H7 (cell line): ENCODE results near the gene DEFB112. TPM values are rescaled to one million over a fixed set of nuclear protein-coding genes. Genes with fewer than 3 reads are reported as not detected.
A peak's percentile ranks its signal among the peaks of the same experiment; 100 is the strongest.

Source experiments
- DNase-seq: peaks from one replicate; pipeline ENCODE4 v3.0.0; 2012
- H3K27me3 ChIP-seq: 2 replicates; pipeline ENCODE4 v1.6.0; 2011; ENCODE audit warnings: mild to moderate bottlenecking, low read length; ENCODE audit not compliant: control insufficient read depth, insufficient read depth
- H3K36me3 ChIP-seq: replicated peaks from 2 replicates; pipeline ENCODE4 v1.5.1; 2011; ENCODE audit warnings: low read length; ENCODE audit not compliant: control insufficient read depth, insufficient read depth
- H3K4me3 ChIP-seq: 2 replicates; pipeline ENCODE4 v1.5.1; 2011; ENCODE audit warnings: low read depth, mild to moderate bottlenecking, control low read depth, low read length, moderate library complexity; ENCODE audit not compliant: insufficient read depth
- total RNA-seq: library from RNA; depleted of rRNA; stranded (reverse); fragments of >200 nt; shearing (Covaris generic); gene quantifications from 2 replicates; pipeline ENCODE4 v1.2.3, GENCODE V29; 2014; rRNA removed

The DEFB112 gene, protein sequence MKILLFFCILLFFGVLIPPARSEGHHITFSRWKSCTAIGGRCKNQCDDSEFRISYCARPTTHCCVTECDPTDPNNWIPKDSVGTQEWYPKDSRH
- not detected in 2 replicates for total RNA-seq

DNA sequence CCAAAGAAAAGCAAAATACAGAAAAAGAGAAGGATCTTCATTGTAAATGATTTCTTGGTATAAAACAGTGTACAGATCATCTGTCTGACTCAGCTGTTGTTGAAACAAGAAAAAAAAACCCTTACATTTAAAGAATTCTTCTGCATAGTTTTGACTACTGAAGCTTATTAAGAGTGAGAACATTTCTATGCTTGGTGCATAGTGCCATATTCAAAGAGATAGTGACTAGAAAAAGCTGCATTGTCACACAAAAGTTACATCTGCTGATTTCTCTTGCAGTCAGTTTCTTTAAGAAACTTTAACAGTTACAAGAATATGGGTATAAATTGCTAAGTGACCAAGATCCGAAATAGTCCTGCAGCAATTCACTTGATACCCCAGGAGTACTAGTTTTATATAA, at the start of gene DEFB112:
TSS of gene DEFB112 (minus strand) at position 101 of the 400 bp plus-strand sequence. CDS start at position 41, 60 bp downstream.
- no peak for DNase-seq
- Histone ChIP-seq H3K4me3 (no peak within 1 kb of the TSS), H3K36me3 (no peaks in the 10 kb centered on the region), H3K27me3 (no peaks in the 10 kb centered on the region)

DNA sequence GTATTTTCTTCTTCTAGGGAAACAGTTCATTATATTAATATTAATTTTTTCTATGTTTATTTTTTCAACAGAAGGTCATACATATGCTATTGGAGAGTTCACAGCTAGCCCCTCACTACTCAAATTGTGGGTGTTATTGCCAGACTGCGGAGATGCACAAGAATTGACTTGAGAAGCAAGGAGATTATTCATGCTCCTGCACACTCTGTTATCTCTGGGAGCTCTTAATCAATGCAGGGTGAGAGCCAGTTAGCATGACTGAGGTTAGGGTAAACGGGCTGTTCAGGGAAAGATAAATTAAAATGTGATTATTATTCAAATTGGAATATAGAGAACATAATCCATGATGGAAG, 48.9 kb upstream of the DEFB112 start:
- H3K4me3 ChIP-seq, result no peak overlapping the region
- no peaks in the 10 kb centered on the region for H3K36me3 ChIP-seq
- no peaks in the 10 kb centered on the region for H3K27me3 ChIP-seq
- no peak for DNase-seq

DNA sequence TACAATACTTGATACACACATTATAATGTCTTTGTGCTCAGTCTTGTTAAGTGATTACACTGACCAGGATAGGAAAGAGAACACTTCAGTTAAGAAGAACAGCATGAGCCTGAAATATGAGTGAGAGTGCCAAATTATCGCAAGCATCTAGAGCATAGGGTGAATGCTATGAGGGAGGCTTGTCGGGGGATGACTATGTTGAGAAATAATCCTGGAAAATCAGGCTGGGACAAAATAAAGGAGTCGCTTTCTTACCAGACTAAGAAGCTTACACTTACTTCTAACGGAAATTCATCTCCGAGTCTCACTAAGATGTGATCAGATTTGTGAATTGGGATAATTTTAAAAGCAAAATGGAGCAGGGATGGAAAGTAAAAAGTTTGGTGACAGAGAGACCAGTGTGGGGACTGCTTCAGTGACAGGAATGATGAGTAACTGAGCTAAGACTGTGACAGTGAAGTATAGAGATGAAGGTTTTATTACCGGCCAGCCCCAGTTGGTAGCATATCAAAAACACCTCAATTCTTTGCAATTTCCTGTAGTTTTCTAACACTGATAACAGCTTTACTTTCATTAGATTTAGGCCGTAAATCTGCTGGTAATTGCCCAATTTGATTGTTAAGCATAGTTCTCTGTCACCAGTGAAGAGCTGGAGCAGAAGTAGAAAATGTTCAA, 48.4 kb upstream of the DEFB112 start:
- DNase-seq, result no peak
- H3K27me3 ChIP-seq, result no peaks in the 10 kb centered on the region
- H3K4me3 ChIP-seq, result no peak overlapping the region
- H3K36me3 ChIP-seq, result no peaks in the 10 kb centered on the region

DNA sequence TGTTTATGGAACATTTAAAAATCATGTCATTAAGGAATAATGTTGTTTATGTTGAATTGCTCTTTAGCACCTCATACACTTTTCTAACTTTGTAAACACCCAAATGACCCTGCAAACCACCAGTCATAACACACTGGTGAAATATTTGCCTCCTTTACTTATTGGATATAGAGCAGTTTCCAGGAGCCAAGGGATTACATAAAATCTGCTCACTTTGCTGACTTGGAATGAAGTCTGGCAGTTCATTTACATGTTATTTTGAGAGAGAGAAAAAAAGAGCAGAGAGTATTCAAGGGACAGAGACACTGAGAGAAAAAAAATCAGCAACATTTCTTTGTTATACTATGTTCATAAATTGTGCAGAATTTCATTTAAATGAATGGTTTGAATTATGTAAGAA, 46.6 kb upstream of the DEFB112 start:
- DNase-seq, result no peak
- H3K36me3 ChIP-seq, result no peaks in the 10 kb centered on the region
- H3K4me3 ChIP-seq, result no peak overlapping the region
- H3K27me3 ChIP-seq, result no peaks in the 10 kb centered on the region

GRCh38 chr6:50093938-50094272, 44.2 kb upstream of the DEFB112 start:
- Histone ChIP-seq H3K27me3 (no peaks in the 10 kb centered on the region), H3K4me3 (no peak overlapping the region), H3K36me3 (no peaks in the 10 kb centered on the region)
- DNase-seq, result no peak

- no peak for DNase-seq
- H3K27me3 ChIP-seq, result no peaks in the 10 kb centered on the region
- no peak overlapping the region for H3K4me3 ChIP-seq
Measured at GRCh38 chr6:50093116-50093937, 43.6 kb upstream of the DEFB112 start.

DNA sequence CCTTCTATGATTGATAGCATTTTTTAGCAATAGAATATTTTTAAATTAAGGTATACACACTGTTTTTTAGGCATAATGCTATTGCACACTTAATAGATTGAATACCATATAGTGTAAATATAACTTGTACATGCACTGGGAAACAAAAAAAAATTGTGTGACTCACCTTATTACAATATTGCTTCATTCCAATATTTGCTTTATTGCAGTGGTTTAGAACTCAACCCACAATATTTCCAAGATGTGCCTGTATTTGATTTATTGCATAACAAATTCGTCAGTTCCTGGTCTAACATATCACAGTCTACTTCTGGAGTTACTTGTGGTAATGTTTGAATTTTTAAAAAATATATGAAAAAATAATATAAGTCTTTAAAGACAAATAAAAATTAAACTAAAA, 41.9 kb upstream of the DEFB112 start:
- H3K36me3 ChIP-seq, result no peaks in the 10 kb centered on the region
- no peaks in the 10 kb centered on the region for H3K27me3 ChIP-seq
- H3K4me3 ChIP-seq, result no peak overlapping the region
- no peak for DNase-seq

More at GRCh38 chr6:50093116-50093937, 43.6 kb upstream of the DEFB112 start:
- no peaks in the 10 kb centered on the region for H3K36me3 ChIP-seq

DNA sequence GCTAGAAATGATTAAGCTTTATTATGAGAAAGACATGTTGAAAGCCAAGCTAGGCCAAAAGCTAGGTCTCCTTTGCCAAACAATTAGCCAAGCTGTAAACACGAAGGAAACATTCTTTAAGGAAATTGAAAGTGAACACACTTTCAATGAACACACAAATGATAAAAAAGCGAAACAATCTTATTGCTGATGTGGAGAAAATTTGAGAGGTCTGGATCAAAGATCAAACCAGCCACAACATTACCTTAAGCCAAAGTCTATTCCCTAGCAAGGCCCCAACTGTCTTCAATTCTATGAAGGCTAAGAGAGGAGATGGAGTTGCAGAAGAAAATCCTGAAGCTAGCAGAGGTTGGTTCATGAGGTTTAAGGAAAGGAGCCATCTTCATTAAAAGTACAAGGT, 40.2 kb upstream of the DEFB112 start:
- Histone ChIP-seq H3K27me3 (no peaks in the 10 kb centered on the region), H3K36me3 (no peaks in the 10 kb centered on the region), H3K4me3 (no peak overlapping the region)
- DNase-seq, result no peak

- Histone ChIP-seq H3K36me3 (no peaks in the 10 kb centered on the region), H3K4me3 (no peak overlapping the region), H3K27me3 (no peaks in the 10 kb centered on the region)
- no peak for DNase-seq
Measured at GRCh38 chr6:50087231-50087954, 37.7 kb upstream of the DEFB112 start.

- Histone ChIP-seq H3K27me3 (no peaks in the 10 kb centered on the region), H3K36me3 (no peaks in the 10 kb centered on the region), H3K4me3 (no peak overlapping the region)
- no peak for DNase-seq
Measured at GRCh38 chr6:50077385-50077784, 27.7 kb upstream of the DEFB112 start.

DNA sequence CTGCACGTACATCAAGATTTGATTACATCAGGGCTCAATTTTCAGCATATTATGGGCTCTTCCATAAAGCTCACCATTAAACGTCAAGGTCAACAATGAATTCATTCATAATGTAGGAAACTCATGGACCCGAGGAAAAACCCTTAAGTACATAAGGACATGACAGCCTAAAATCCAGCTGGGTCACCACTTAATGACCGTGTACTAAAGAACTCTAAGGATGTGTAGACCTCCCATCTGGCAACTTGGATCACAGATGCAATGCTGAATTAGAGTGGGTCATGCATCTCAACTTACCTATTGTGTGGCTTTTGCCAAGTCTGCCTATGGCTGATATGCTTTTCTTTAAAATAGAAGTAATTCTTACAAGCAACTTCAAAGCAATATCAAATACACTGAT, 26.7 kb upstream of the DEFB112 start:
- DNase-seq, result no peak
- Histone ChIP-seq H3K36me3 (no peaks in the 10 kb centered on the region), H3K27me3 (no peaks in the 10 kb centered on the region), H3K4me3 (no peak overlapping the region)

GRCh38 chr6:50071921-50072320, 22.2 kb upstream of the DEFB112 start:
- Histone ChIP-seq H3K27me3 (no peaks in the 10 kb centered on the region), H3K4me3 (no peak overlapping the region), H3K36me3 (no peaks in the 10 kb centered on the region)
- DNase-seq, result no peak

DNA sequence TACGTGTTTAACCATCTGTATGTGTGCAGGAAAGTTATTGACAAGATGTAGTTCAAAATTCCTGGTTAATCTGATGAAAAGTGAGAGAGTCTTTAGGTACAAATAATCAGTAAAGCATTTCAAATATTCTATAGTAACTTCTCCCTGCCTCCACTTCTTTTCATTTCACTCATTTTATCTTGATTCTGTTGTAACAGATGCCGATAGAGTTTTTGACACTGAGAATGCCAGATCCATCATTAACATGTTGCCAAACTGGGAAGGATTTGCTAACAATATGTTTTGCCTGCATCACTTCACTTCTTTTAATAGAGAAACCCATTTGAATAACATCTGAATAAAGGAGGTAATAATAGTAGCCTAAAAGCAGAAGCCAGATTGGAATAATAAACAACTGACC, 20.4 kb upstream of the DEFB112 start:
- Histone ChIP-seq H3K36me3 (no peaks in the 10 kb centered on the region), H3K27me3 (no peaks in the 10 kb centered on the region), H3K4me3 (no peak overlapping the region)
- DNase-seq, result no peak

DNA sequence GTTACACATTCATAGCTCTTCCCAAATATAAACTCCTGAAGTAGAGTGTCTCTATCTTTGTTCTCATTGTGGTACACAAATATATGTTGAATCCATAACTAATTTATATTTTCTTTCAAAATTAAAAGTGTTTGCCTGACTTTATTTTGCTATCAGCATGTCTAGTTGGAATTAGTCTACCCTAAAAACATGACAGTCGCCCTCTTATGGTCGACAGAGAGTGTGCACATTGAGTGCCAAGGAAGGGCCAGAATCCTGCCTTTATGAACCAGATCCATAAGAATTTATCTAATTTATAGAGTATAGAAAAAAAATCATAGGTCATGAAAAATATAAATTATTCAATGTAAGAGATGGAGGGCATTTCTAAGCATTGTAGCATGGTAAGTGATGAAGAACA, 12.3 kb upstream of the DEFB112 start:
- DNase-seq, result peak; percentile 2
- no peaks in the 10 kb centered on the region for H3K36me3 ChIP-seq
- H3K4me3 ChIP-seq, result no peak overlapping the region
- H3K27me3 ChIP-seq, result no peaks in the 10 kb centered on the region

- H3K27me3 ChIP-seq, result no peaks in the 10 kb centered on the region
- H3K4me3 ChIP-seq, result no peak overlapping the region
- H3K36me3 ChIP-seq, result no peaks in the 10 kb centered on the region
- DNase-seq, result no peak
Measured at GRCh38 chr6:50056242-50056641, 6.5 kb upstream of the DEFB112 start.
